Measurements from ENCODE around the gene TOE1. TPM values are rescaled to one million over a fixed set of nuclear protein-coding genes. Genes with fewer than 3 reads are reported as not detected.
"Not testable (repeated sequence)": the region's sequence is repeated elsewhere in the genome, so short reads cannot be mapped to it uniquely, and the experiment has no call there.

TOE1 gene
- total RNA-seq, 1 donor from 2014 or later: 3.8 TPM

- ATAC-seq (no peak), DNase-seq (ENCODE audit: missing footprints) (no peak)
- intact Hi-C loops (cut with DNase I): loop anchor here (10.0 kb wide), 1 partner anchor 54 kb away; no protein-coding TSS in a partner anchor
Observed at GRCh38 chr1:45381243-45381642, 41.3 kb downstream of the TOE1 start.

- DNase-seq (ENCODE audit: missing footprints) (no peak), ATAC-seq (no peak)
- intact Hi-C loops (cut with DNase I): loop anchor here (10.0 kb wide), 1 partner anchor 52 kb away; no protein-coding TSS in a partner anchor
Observed at GRCh38 chr1:45383191-45383590, 43.2 kb downstream of the TOE1 start.

- not testable (repeated sequence) for DNase-seq (ENCODE audit: missing footprints); ATAC-seq
- intact Hi-C loops (cut with DNase I): loop anchor here (10.0 kb wide), 1 partner anchor 51 kb away; no protein-coding TSS in a partner anchor
Observed at GRCh38 chr1:45384213-45384612, 44.2 kb downstream of the TOE1 start.

- intact Hi-C loops (cut with DNase I): loop anchor here (10.0 kb wide), 1 partner anchor 49 kb away; no protein-coding TSS in a partner anchor
- ATAC-seq: no peak
- DNase-seq (ENCODE audit: missing footprints): no peak
Observed at GRCh38 chr1:45385302-45385701, 45.3 kb downstream of the TOE1 start.

GRCh38 chr1:45386219-45386618 is 46.2 kb downstream of the TOE1 start:
- DNase-seq (ENCODE audit: missing footprints) (no peak), ATAC-seq (no peak)
- intact Hi-C loops (cut with DNase I): loop anchor here (10.0 kb wide), 1 partner anchor 49 kb away; no protein-coding TSS in a partner anchor

Other genes with a start within 250 kb of the TOE1 start
- 0.81 TPM for gene ZSWIM5, start 133.6 kb upstream of the TOE1 start, total RNA-seq
- not detected for gene HPDL, start 13.3 kb upstream of the TOE1 start, total RNA-seq
- 8.3 TPM for gene MUTYH, start 270 bp downstream of the TOE1 start, total RNA-seq
- 1.5 TPM for gene TESK2, start 151.0 kb downstream of the TOE1 start, total RNA-seq
- 0.41 TPM for gene CCDC163, start 159.9 kb downstream of the TOE1 start, total RNA-seq
- 26.0 TPM for gene MMACHC, start 160.1 kb downstream of the TOE1 start, total RNA-seq
- 314 TPM for gene PRDX1, start 181.7 kb downstream of the TOE1 start, total RNA-seq
- 55.9 TPM for gene AKR1A1, start 210.7 kb downstream of the TOE1 start, total RNA-seq
- gene NASP, start 243.9 kb downstream of the TOE1 start, total RNA-seq: 28.5 TPM

Data from Right ventricle myocardium inferior (tissue), 1 donor.